ENCODE data around the gene GALR2.

DNA sequence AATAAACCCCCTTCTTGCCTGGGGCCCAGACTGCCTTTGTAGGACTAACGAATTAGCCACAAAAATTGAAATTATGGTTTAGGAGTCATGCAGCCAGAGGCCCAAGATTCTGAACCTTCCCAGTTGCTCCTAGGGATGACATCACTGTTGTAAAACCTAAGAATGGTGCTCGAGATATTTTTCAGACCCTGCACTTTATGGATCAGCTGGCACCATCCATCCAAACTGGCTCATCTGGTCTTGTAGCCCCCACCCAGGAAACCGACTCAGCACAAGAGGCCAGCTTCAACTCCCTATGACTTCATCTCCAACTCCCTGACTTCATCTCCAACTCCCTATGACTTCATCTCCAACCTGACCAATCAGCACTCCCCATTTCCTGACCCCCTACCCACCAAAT, 36.5 kb upstream of the GALR2 start:
- TF ChIP-seq CTCF (IDR thresholded peaks at IDR 0.05) (no peak), POLR2AphosphoS5 (IDR thresholded peaks at IDR 0.05) (no peak), POLR2A (IDR thresholded peaks at IDR 0.05) (no peak)
